Right lobe of liver (tissue), 6 donors: Measurements from ENCODE around the gene CERS6. TPM values are rescaled to one million over a fixed set of nuclear protein-coding genes. Genes with fewer than 3 reads are reported as not detected.

ENCODE experiments used
- ATAC-seq, 4 donors: fragments of 200-7000 bp; cut with Tn5 transposase; one replicate each; pipeline ENCODE4 v1.9.1; 2020; ENCODE audit warnings: mild to moderate bottlenecking in 4 of 4, moderate library complexity in 4 of 4
- DNase-seq, 3 donors: peaks; one replicate each; pipeline ENCODE4 v3.0.0-alpha.2; 2020
- H3K27ac ChIP-seq, 3 donors: fragments of 200-600 bp; one replicate each; pipeline ENCODE4 v1.8.0; 2022
- H3K27me3 ChIP-seq, 2 donors: fragments of 200-600 bp; one replicate each; pipeline ENCODE4 v1.8.0; 2022
- H3K36me3 ChIP-seq, 4 donors: fragments of 200-600 bp; sonication (generic) in 1 of 4; one replicate each; pipeline versions ENCODE4 v1.5.1 to v1.8.0; 2017 to 2022; ENCODE audit warnings: control low read depth in 1 of 4
- H3K4me1 ChIP-seq, 4 donors: fragments of 200-600 bp; sonication (generic) in 1 of 4; one replicate each; pipeline versions ENCODE4 v1.5.1 to v1.8.0; 2017 to 2022; ENCODE audit warnings: control low read depth in 1 of 4
- H3K4me3 ChIP-seq, 3 donors: fragments of 200-600 bp; one replicate each; pipeline ENCODE4 v1.8.0; 2022
- H3K9me3 ChIP-seq, 4 donors: fragments of 200-600 bp; sonication (generic) in 1 of 4; one replicate each; pipeline versions ENCODE4 v1.5.1 to v1.8.0; 2017 to 2022; ENCODE audit warnings: control low read depth in 1 of 4
- POLR2A ChIP-seq: fragments of 450-650 bp; IDR thresholded peaks from one replicate; pipeline ENCODE4 v1.6.1; 2017; ENCODE audit warnings: antibody characterized with exemption, mild to moderate bottlenecking
- WGBS: methylation state at CpG from one replicate; pipeline ENCODE4 v1.1.6; 2018; ENCODE audit warnings: low coverage, low lambda C conversion rate; ENCODE audit not compliant: insufficient coverage; ENCODE audit errors: missing lambda C conversion rate; 5-methylcytosine and 5-hydroxymethylcytosine counted together
- intact Hi-C, 2 donors: fragments of 100-400 bp; cut with DNase I; formaldehyde crosslinking; loops; one replicate each; pipeline versions ENCODE4 v1.11.2 to v1.14.1; 2022
- total RNA-seq, 6 experiments: library from RNA; depleted of rRNA in 2 of 6; stranded (reverse); fragments of >200 nt in 2 of 6; fragmentation: NEBNext Ultra II Directional in 3 of 6; extraction: Animal tissue kit (Norgen Biotek cat#: 25700) in 3 of 6; gene quantifications; one replicate each; pipeline versions ENCODE4 v1.1.0 to v1.2.4, GENCODE V29; 2016 to 2023
- TF ChIP-seq, protein P1 (sequence below), 4 donors: fragments of 200-600 bp in 3 of 4; fragments of 450-650 bp in 1 of 4; IDR thresholded peaks; one replicate each; pipeline versions ENCODE4 v1.5.1 to v1.8.0; 2016 to 2022; ENCODE audit warnings: antibody characterized with exemption in 4 of 4, mild to moderate bottlenecking in 2 of 4
- donor health status: DM: no; HTN: yes; CAD: no.
- donor health status: DM: no; HTN: no; CAD: no.
- donor health status: DM: no; HTN: no; CAD: no.
- donor health status: DM: no; HTN: yes; CAD: no.
- donor health status: DM: no; HTN: yes; CAD: no.

Gene CERS6
- total RNA-seq, 6 experiments from 2014 or later, result 10.4 to 30.1 (median 15.6) TPM

DNA sequence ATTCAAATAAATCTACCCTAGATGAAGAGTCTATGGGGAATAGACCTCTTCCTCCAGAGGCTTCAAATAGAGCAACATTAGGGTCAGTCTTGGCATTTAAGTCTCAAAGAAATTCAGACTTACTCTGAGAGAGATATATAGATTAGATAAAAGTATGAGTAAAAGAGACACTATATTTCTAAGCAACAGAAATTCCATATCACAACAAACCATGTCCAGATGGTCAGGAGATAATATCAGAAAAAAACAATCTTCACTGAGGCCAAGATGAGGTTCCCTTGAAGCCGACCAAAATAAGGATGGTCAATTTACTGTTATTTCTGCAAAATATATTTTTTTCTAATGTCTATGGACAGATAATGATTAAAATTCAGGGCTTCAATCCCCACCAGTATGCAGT is 257.3 kb downstream of the CERS6 start:
- no peaks in the 10 kb centered on the region for H3K27me3 ChIP-seq
- ATAC-seq, result no peak
- no peaks in the 10 kb centered on the region for H3K36me3 ChIP-seq
- no peak overlapping the region for H3K27ac ChIP-seq
- H3K4me3 ChIP-seq, result no peak overlapping the region
- intact Hi-C loops, result no loop called here
- TF ChIP-seq, protein P1, sequence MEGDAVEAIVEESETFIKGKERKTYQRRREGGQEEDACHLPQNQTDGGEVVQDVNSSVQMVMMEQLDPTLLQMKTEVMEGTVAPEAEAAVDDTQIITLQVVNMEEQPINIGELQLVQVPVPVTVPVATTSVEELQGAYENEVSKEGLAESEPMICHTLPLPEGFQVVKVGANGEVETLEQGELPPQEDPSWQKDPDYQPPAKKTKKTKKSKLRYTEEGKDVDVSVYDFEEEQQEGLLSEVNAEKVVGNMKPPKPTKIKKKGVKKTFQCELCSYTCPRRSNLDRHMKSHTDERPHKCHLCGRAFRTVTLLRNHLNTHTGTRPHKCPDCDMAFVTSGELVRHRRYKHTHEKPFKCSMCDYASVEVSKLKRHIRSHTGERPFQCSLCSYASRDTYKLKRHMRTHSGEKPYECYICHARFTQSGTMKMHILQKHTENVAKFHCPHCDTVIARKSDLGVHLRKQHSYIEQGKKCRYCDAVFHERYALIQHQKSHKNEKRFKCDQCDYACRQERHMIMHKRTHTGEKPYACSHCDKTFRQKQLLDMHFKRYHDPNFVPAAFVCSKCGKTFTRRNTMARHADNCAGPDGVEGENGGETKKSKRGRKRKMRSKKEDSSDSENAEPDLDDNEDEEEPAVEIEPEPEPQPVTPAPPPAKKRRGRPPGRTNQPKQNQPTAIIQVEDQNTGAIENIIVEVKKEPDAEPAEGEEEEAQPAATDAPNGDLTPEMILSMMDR (IDR thresholded peaks at IDR 0.05), result no peak
- no peak for TF ChIP-seq POLR2A
- no peaks in the 10 kb centered on the region for H3K9me3 ChIP-seq
- H3K4me1 ChIP-seq, result peaks cover 0 to 1% (median 0%) of the 10 kb centered on the region in 4 donors
- 86% methylated on average over 1 of the region's 1 CpG for WGBS
- no peak for DNase-seq

DNA sequence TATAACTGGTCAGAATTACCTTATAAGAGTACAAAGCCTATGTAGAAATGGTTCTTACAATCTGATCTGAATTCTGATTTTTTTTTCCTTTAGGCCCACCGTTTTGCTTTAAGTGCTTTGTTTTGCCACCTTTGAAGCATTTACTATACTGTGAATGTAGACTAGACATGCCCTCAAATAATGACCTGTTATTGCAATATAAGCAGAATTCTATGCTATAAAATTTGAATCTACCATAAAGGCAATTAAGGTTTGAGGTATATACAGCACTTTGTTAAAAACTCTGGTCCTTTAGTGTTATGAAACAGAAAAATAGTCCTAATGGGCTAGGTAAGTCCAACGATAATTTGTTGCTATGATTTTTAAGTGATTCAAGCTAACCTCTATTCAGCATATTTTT is 259.8 kb downstream of the CERS6 start:
- H3K27me3 ChIP-seq, result no peaks in the 10 kb centered on the region
- ATAC-seq (no peak), DNase-seq (no peak)
- H3K4me3 ChIP-seq, result no peak overlapping the region
- intact Hi-C loops, result no loop called here
- H3K27ac ChIP-seq, result no peak overlapping the region
- H3K36me3 ChIP-seq, result no peaks in the 10 kb centered on the region
- TF ChIP-seq, protein P1 (IDR thresholded peaks at IDR 0.05), result no peak
- no peak for TF ChIP-seq POLR2A
- no peaks in the 10 kb centered on the region for H3K4me1 ChIP-seq
- 96% methylated on average over 2 of the region's 2 CpGs for WGBS
- H3K9me3 ChIP-seq, result no peaks in the 10 kb centered on the region

DNA sequence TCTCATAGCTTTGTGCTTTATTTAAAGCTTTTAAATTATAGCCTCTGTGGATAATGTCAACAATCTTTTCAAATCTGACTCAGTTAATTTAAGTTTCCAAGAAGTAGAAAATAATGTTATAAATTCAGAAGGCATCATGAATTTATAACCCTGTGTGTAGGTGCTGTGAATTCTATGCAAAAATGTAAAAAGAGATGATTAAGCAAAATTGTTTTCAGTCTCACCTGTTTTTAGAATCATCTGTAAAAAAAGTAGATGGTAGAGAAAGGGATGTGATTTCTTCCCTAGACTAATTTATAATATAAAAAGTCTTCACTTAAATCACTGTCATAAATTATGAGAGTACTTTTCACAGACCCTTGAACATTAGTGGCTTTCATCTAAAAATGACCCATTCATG is 260.8 kb downstream of the CERS6 start:
- no peaks in the 10 kb centered on the region for H3K27me3 ChIP-seq
- no peak for DNase-seq
- no peak overlapping the region for H3K27ac ChIP-seq
- H3K4me3 ChIP-seq, result no peak overlapping the region
- ATAC-seq, result no peak
- H3K9me3 ChIP-seq, result no peaks in the 10 kb centered on the region
- H3K36me3 ChIP-seq, result no peaks in the 10 kb centered on the region
- intact Hi-C loops, result no loop called here
- no peaks in the 10 kb centered on the region for H3K4me1 ChIP-seq
- TF ChIP-seq POLR2A, result no peak
- TF ChIP-seq, protein P1 (IDR thresholded peaks at IDR 0.05), result no peak

DNA sequence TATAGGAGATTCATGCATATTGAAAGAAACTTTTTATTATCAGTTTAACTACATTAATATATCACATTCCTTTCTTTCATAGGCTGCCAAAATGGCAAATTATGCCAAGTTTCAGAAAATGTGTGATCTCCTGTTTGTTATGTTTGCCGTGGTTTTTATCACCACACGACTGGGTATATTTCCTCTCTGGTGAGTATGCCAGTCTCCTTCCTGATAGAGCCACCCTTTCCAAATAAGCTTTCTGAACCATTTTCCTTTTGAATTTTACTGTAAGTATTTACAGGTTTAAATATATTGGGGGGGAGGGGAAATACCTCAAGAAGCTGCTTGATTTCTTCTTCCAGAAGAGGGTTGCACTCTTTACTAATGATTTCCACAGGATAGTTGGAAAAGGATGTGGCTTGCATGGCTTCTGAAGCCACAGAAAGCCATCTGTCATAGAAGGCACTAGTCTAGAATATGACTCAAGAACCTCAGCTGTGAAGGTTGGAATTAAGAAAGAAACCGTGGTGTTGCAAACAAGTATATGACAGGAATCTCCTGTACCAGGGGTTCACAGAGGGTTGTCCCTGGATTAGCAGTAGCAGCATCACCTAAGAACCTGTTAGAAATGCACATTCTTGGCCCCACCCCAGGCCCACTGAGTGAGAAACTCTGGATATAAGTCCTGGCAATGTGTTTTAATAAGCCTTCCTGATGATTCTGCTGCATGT is 261.9 kb downstream of the CERS6 start:
- ATAC-seq, result no peak
- intact Hi-C loops, result no loop called here
- H3K27me3 ChIP-seq, result no peaks in the 10 kb centered on the region
- no peaks in the 10 kb centered on the region for H3K36me3 ChIP-seq
- H3K4me1 ChIP-seq, result no peaks in the 10 kb centered on the region
- WGBS, result 61% methylated on average over 3 of the region's 3 CpGs
- H3K27ac ChIP-seq, result no peak overlapping the region
- DNase-seq, result no peak
- TF ChIP-seq POLR2A, result no peak
- TF ChIP-seq, protein P1 (IDR thresholded peaks at IDR 0.05), result no peak
- H3K9me3 ChIP-seq, result no peaks in the 10 kb centered on the region
- no peak overlapping the region for H3K4me3 ChIP-seq

DNA sequence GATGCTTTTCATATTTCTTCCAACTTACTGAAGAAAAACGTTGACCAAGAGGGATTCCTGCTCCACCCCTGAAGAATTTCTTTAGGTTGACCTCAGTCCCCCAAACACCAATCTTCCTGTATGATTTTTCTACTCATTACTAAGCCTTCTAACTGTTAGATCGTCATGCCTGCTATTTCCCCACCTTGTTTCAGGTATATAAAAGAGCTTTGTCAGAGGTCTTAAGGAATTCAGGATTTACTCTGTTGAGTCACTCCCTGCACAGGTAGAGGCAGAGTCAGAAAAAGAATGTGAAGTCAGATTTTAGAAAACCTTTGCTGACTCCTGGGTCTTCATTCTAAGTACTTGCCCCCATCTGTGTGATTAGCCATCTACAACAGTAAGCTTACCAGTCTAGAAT is 262.6 kb downstream of the CERS6 start:
- Histone ChIP-seq H3K27ac (no peak overlapping the region), H3K9me3 (no peaks in the 10 kb centered on the region), H3K4me1 (no peaks in the 10 kb centered on the region), H3K36me3 (no peaks in the 10 kb centered on the region), H3K4me3 (no peak overlapping the region), H3K27me3 (no peaks in the 10 kb centered on the region)
- intact Hi-C loops, result no loop called here
- TF ChIP-seq, protein P1 (IDR thresholded peaks at IDR 0.05), result no peak
- no peak for TF ChIP-seq POLR2A
- DNase-seq (no peak), ATAC-seq (no peak)
- 60% methylated on average over 2 of the region's 2 CpGs for WGBS
